Sigmoid colon (tissue), 7 donors: ENCODE data around the gene COLEC11. TPM values are rescaled to one million over a fixed set of nuclear protein-coding genes. Genes with fewer than 3 reads are reported as not detected.

Experiments used
- DNase-seq: peaks from one replicate; pipeline ENCODE4 v3.0.0-alpha.2; 2019
- H3K27ac ChIP-seq, 4 donors: fragments of 200-600 bp; sonication (generic); one replicate each; pipeline ENCODE4 v1.5.1; 2016 to 2019; ENCODE audit warnings: mild to moderate bottlenecking in 1 of 4
- H3K27me3 ChIP-seq, 3 donors: fragments of 200-600 bp; sonication (generic); one replicate each; pipeline ENCODE4 v1.5.1; 2019; ENCODE audit warnings: mild to moderate bottlenecking in 1 of 3
- H3K36me3 ChIP-seq, 4 donors: fragments of 200-600 bp; sonication (generic); one replicate each; pipeline ENCODE4 v1.5.1; 2016 to 2019
- H3K4me1 ChIP-seq, 4 donors: fragments of 200-600 bp; sonication (generic); one replicate each; pipeline ENCODE4 v1.5.1; 2017 to 2019
- H3K4me3 ChIP-seq, 4 donors: fragments of 200-600 bp; sonication (generic); one replicate each; pipeline ENCODE4 v1.5.1; 2017 to 2019; ENCODE audit warnings: mild to moderate bottlenecking in 2 of 4, moderate library complexity in 1 of 4
- H3K9me3 ChIP-seq, 4 donors: fragments of 200-600 bp in 3 of 4; sonication (generic) in 3 of 4; one replicate each; pipeline versions ENCODE4 v1.5.1 to v1.6.1; 2013 to 2019
- EP300 ChIP-seq, 4 donors: sonication (generic); formaldehyde crosslinking; IDR thresholded peaks; one replicate each; pipeline ENCODE4 v1.6.1; 2017; ENCODE audit warnings: antibody characterized with exemption in 4 of 4
- POLR2A ChIP-seq, 2 donors: fragments of 450-650 bp; IDR thresholded peaks; one replicate each; pipeline ENCODE4 v1.6.1; 2016; ENCODE audit warnings: antibody characterized with exemption in 2 of 2, mild to moderate bottlenecking in 2 of 2, moderate library complexity in 2 of 2
- POLR2AphosphoS5 ChIP-seq, 4 donors: sonication (generic); formaldehyde crosslinking; IDR thresholded peaks; one replicate each; pipeline ENCODE4 v1.6.1; 2017; ENCODE audit warnings: antibody characterized with exemption in 4 of 4
- WGBS, 2 donors: extraction: QIAGEN DNeasy Blood & Tissue Kit; methylation state at CpG; one replicate each; pipeline ENCODE4 v1.1.7; 2013; 5-methylcytosine and 5-hydroxymethylcytosine counted together
- intact Hi-C: fragments of 100-400 bp; cut with DNase I; formaldehyde crosslinking; loops from one replicate; pipeline ENCODE4 v1.15.1; 2023
- polyA plus RNA-seq, 3 donors: library from polyadenylated mRNA; stranded (reverse); fragments of 200-250 nt; gene quantifications; one replicate each; pipeline ENCODE4 v1.2.3, GENCODE V29; 2013
- total RNA-seq, 4 donors: library from RNA; depleted of rRNA; stranded (reverse); fragments of >200 nt; gene quantifications; one replicate each; pipeline ENCODE4 v1.1.0, GENCODE V29; 2016
- TF ChIP-seq, protein P1 (sequence below), 4 experiments: fragments of 450-650 bp in 3 of 4; fragments of 200-600 bp in 1 of 4; IDR thresholded peaks; one replicate each; pipeline ENCODE4 v1.5.1; 2016 to 2019; ENCODE audit warnings: antibody characterized with exemption in 4 of 4, mild to moderate bottlenecking in 3 of 4, moderate library complexity in 2 of 4
- donor health status: healthy with polysubstance abuse.
- donor health status: Bipolar disorder and iron deficiency.
- donor health status: healthy.

The COLEC11 gene
- total and polyA plus RNA-seq, 7 donors = 0.92 to 8.2 (median 2.9) TPM

DNA sequence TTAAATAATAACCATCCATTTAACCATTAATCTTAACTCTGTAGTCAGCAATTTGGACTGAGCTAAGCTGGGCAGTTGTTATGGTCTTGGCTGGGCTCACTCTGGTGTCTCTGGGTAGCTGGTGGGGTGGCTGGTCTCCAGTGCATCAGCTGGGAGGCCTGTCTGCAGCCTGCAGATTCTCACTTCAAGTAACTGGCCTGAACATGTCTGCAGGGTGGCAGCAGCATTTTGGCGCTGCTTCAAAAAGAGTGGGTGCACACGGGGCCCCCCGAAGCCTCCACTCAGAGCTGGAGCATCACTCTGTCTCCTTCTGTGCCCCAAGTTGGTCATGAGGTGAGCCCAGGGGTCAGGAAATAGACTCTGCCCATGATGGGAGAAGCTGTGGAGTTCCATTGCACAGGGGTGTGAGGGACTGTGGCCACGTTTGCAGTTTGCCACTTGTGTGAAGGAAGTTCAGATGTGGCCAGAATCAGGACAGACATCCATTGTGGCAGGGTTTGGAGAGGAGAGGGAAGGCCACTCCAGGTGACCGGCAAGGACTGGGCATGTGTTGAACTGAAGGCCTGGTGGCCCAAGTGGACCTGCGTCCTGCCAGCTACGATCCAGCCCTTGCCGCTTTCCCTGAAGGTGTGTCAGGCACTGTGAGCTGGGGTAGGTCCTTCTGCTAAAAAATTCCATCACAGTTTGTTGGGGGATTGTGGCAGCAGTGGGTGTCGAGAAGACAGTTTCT is 58.1 kb downstream of the COLEC11 start:
- H3K27ac ChIP-seq = no peak overlapping the region
- intact Hi-C loops = loop anchor here (5.0 kb wide), 3 partner anchors 96 to 351 kb away; partner anchors contain the start of genes EIPR1, RNASEH1 and TRAPPC12
- no peaks in the 10 kb centered on the region for H3K9me3 ChIP-seq
- TF ChIP-seq POLR2AphosphoS5 (IDR thresholded peaks at IDR 0.05) (no peak), POLR2A (IDR thresholded peaks at IDR 0.05) (no peak), EP300 (IDR thresholded peaks at IDR 0.05) (no peak)
- TF ChIP-seq, protein P1, sequence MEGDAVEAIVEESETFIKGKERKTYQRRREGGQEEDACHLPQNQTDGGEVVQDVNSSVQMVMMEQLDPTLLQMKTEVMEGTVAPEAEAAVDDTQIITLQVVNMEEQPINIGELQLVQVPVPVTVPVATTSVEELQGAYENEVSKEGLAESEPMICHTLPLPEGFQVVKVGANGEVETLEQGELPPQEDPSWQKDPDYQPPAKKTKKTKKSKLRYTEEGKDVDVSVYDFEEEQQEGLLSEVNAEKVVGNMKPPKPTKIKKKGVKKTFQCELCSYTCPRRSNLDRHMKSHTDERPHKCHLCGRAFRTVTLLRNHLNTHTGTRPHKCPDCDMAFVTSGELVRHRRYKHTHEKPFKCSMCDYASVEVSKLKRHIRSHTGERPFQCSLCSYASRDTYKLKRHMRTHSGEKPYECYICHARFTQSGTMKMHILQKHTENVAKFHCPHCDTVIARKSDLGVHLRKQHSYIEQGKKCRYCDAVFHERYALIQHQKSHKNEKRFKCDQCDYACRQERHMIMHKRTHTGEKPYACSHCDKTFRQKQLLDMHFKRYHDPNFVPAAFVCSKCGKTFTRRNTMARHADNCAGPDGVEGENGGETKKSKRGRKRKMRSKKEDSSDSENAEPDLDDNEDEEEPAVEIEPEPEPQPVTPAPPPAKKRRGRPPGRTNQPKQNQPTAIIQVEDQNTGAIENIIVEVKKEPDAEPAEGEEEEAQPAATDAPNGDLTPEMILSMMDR (IDR thresholded peaks at IDR 0.05) = no peak
- H3K4me3 ChIP-seq = no peak overlapping the region
- H3K36me3 ChIP-seq = no peaks in the 10 kb centered on the region
- no peak for DNase-seq
- H3K27me3 ChIP-seq = no peaks in the 10 kb centered on the region
- peaks cover 0 to 19% (median 14%) of the 10 kb centered on the region in 4 donors for H3K4me1 ChIP-seq
- WGBS, 2 donors = 92 to 96% methylated on average over 9 of the region's 9 CpGs

DNA sequence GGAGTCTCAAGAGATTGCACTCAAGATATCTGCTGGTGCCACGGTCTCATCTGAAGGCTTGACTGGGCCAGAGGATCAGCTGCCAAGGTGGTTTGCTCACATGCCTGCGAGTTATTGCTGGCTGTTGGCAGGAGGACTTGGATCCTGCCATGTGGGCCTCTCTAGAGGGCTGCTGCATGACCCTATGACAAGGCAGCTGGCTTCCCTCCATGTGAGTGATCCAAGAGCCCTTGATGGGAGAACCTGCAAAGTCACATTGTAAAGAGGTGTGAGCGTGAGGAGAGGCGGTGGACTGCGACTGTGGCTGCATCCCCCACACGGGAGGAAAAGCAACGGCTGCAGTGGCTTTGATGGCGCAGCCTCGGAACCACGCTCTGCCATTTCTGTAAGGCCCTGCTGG is 59.1 kb downstream of the COLEC11 start:
- intact Hi-C loops = loop anchor here (5.0 kb wide), 3 partner anchors 97 to 352 kb away; partner anchors contain the start of genes EIPR1, RNASEH1 and TRAPPC12
- no peak for TF ChIP-seq POLR2A (IDR thresholded peaks at IDR 0.05)
- no peak for TF ChIP-seq EP300 (IDR thresholded peaks at IDR 0.05)
- TF ChIP-seq, protein P1 (IDR thresholded peaks at IDR 0.05) = no peak
- no peak for TF ChIP-seq POLR2AphosphoS5 (IDR thresholded peaks at IDR 0.05)
- H3K27ac ChIP-seq = no peak overlapping the region
- H3K9me3 ChIP-seq = no peaks in the 10 kb centered on the region
- no peak for DNase-seq
- H3K27me3 ChIP-seq = no peaks in the 10 kb centered on the region
- WGBS, 2 donors = 87 to 89% methylated on average over 10 of the region's 10 CpGs
- no peak overlapping the region for H3K4me3 ChIP-seq
- no peaks in the 10 kb centered on the region for H3K36me3 ChIP-seq
- peaks cover 0 to 19% (median 14%) of the 10 kb centered on the region in 4 donors for H3K4me1 ChIP-seq

DNA sequence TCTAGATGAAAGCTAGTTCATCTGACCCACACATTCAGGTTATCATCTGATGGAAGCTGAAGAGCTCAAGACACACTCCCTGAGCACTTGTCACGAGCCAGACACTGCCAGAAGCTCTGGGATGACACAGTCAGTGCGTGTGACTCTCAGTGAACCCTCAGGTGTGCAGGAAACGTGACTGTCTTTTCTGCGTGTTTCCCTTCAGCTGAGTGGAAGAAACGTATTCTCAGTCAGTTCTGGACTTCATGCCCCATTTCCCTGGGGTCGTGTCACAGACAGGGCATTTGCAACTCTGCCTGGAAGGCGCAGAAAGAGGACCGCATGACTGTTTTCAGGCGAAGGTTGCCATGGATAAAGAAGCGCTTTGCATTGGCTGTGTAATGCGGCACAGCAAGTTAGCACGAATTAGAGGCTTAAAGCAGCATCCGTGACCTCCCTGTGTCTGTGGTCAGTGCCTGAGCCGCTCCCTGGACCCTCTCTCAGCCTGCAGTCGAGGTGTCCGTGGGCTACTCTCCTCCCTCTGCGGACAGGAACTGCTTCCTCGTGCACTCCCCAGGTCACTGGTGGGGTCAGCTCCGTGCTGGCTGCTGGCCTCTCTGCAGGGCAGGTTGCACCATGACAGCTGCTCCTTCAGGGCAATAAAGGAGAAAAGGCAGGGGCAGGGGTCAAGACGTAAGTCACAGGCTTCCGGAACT is 59.8 kb downstream of the COLEC11 start:
- H3K9me3 ChIP-seq = no peaks in the 10 kb centered on the region
- H3K4me1 ChIP-seq = peaks cover 0 to 19% (median 14%) of the 10 kb centered on the region in 4 donors
- intact Hi-C loops = loop anchor here (5.0 kb wide), 3 partner anchors 97 to 352 kb away; partner anchors contain the start of genes EIPR1, RNASEH1 and TRAPPC12
- 64 to 79% methylated on average over 21 of the region's 21 CpGs for WGBS, 2 donors
- TF ChIP-seq EP300 (IDR thresholded peaks at IDR 0.05) (no peak), POLR2AphosphoS5 (IDR thresholded peaks at IDR 0.05) (no peak), POLR2A (IDR thresholded peaks at IDR 0.05) (no peak)
- TF ChIP-seq, protein P1 (IDR thresholded peaks at IDR 0.05) = no peak
- no peaks in the 10 kb centered on the region for H3K27me3 ChIP-seq
- H3K36me3 ChIP-seq = no peaks in the 10 kb centered on the region
- no peak for DNase-seq
- H3K27ac ChIP-seq = no peak overlapping the region
- H3K4me3 ChIP-seq = no peak overlapping the region

DNA sequence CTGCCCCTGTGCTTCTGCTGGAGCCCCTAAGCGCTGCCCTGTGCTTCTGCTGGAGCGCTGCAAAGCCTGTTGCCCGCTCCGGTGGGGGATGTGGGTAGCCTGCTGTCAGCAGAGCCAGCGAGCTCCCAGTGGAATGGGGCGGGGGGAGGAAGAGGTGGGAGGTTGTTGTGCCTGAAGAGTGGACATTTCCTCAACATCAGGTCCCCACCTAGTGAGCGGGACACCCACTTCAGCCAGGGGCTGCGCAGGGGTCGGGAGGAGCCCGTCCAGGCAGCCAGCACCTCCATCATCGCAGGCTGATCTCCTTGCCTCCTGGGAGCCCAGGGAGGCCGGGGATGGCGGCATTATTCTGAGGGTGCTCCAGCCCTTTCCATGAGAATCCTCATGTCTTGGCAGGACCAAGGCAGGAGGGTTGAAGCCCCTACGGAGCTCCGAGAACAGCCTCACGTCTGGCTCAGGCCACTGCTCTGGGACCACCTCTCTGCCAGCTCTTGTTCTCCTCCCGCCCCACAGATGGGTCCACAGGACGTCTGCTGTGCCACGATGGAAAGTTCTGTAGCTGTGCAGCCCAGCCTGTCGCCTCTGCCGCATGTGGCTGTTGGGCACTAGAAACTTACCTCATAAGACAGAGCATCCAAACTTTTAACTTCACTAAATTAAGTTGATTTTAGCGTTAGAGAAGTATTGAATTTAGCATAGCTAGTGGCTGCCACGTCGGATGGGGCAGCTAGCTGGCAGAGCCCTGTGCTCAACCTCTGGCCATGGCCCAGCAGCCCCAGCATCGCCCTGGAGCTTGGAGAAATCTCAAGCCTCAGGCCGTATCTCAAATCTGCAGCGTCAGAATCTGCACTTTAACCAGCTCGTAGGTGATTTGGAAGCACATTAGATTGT is 61.2 kb downstream of the COLEC11 start:
- 85 to 86% methylated on average over 28 of the region's 28 CpGs for WGBS, 2 donors
- TF ChIP-seq, protein P1 (IDR thresholded peaks at IDR 0.05) = no peak
- TF ChIP-seq POLR2AphosphoS5 (IDR thresholded peaks at IDR 0.05) (no peak), EP300 (IDR thresholded peaks at IDR 0.05) (no peak), POLR2A (IDR thresholded peaks at IDR 0.05) (no peak)
- intact Hi-C loops = no loop called here

More for the DNA sequence above, 61.2 kb downstream of the COLEC11 start:
- Histone ChIP-seq H3K9me3 (no peaks in the 10 kb centered on the region), H3K4me1 (peaks cover 0 to 11% (median 9%) of the 10 kb centered on the region in 4 donors), H3K4me3 (no peak overlapping the region), H3K27me3 (no peaks in the 10 kb centered on the region), H3K27ac (no peak overlapping the region), H3K36me3 (no peaks in the 10 kb centered on the region)
- DNase-seq = no peak
